ENCODE measurements around the gene SLC36A1.

The SLC36A1 gene

GRCh38 chr5:151451626-151452520, 4.5 kb downstream of the SLC36A1 start:
- no peak for DNase-seq (ENCODE audit: low read depth in 2 of 2)

- DNase-seq (ENCODE audit: low read depth in 2 of 2), result no peak
Measured at GRCh38 chr5:151454166-151454565, 6.8 kb downstream of the SLC36A1 start.

- DNase-seq (ENCODE audit: low read depth in 2 of 2), result no peak
Measured at GRCh38 chr5:151454889-151455288, 7.5 kb downstream of the SLC36A1 start.

GRCh38 chr5:151456321-151456940, 9.0 kb downstream of the SLC36A1 start:
- no peak for DNase-seq (ENCODE audit: low read depth in 2 of 2)

- no peak for DNase-seq (ENCODE audit: low read depth in 2 of 2)
Measured at GRCh38 chr5:151458314-151458713, 10.9 kb downstream of the SLC36A1 start.

GRCh38 chr5:151459680-151460324, 12.4 kb downstream of the SLC36A1 start:
- no peak for DNase-seq (ENCODE audit: low read depth in 2 of 2)

- no peak for DNase-seq (ENCODE audit: low read depth in 2 of 2)
Measured at GRCh38 chr5:151461312-151461711, 13.9 kb downstream of the SLC36A1 start.

GRCh38 chr5:151463137-151464029, 16.0 kb downstream of the SLC36A1 start:
- DNase-seq (ENCODE audit: low read depth in 2 of 2), result no peak

- no peak for DNase-seq (ENCODE audit: low read depth in 2 of 2)
Measured at GRCh38 chr5:151464101-151464500, 16.7 kb downstream of the SLC36A1 start.

- DNase-seq (ENCODE audit: low read depth in 2 of 2), result no peak
Measured at GRCh38 chr5:151465476-151465875, 18.1 kb downstream of the SLC36A1 start.

- no peak for DNase-seq (ENCODE audit: low read depth in 2 of 2)
Measured at GRCh38 chr5:151467576-151467975, 20.2 kb downstream of the SLC36A1 start.

GRCh38 chr5:151469386-151469785, 22.0 kb downstream of the SLC36A1 start:
- no peak for DNase-seq (ENCODE audit: low read depth in 2 of 2)

- no peak for DNase-seq (ENCODE audit: low read depth in 2 of 2)
Measured at GRCh38 chr5:151469992-151470391, 22.6 kb downstream of the SLC36A1 start.

- DNase-seq (ENCODE audit: low read depth in 2 of 2), result no peak
Measured at GRCh38 chr5:151470439-151470838, 23.0 kb downstream of the SLC36A1 start.

- no peak for DNase-seq (ENCODE audit: low read depth in 2 of 2)
Measured at GRCh38 chr5:151471276-151471675, 23.9 kb downstream of the SLC36A1 start.

- DNase-seq (ENCODE audit: low read depth in 2 of 2), result no peak
Measured at GRCh38 chr5:151474799-151475198, 27.4 kb downstream of the SLC36A1 start.

GRCh38 chr5:151475388-151475787, 28.0 kb downstream of the SLC36A1 start:
- DNase-seq (ENCODE audit: low read depth in 2 of 2), result no peak

- DNase-seq (ENCODE audit: low read depth in 2 of 2), result no peak
Measured at GRCh38 chr5:151476016-151476415, 28.6 kb downstream of the SLC36A1 start.

GRCh38 chr5:151477101-151477500, 29.7 kb downstream of the SLC36A1 start:
- no peak for DNase-seq (ENCODE audit: low read depth in 2 of 2)

GRCh38 chr5:151480384-151481293, 33.2 kb downstream of the SLC36A1 start:
- DNase-seq (ENCODE audit: low read depth in 2 of 2), result no peak

- DNase-seq (ENCODE audit: low read depth in 2 of 2), result no peak
Measured at GRCh38 chr5:151483176-151483575, 35.8 kb downstream of the SLC36A1 start.

Data from stimulated activated CD8-positive, alpha-beta memory T cell treated with anti-CD3 and anti-CD28 coated beads, Interleukin-15, amount 100 ng/mL, for 4 hours (primary cell).